IPS-15b (cell line): ENCODE data around the gene KIF12.
A peak's percentile ranks its signal among the peaks of the same experiment; 100 is the strongest.

ENCODE experiments used
- H3K27me3 ChIP-seq: one replicate; pipeline ENCODE4 v1.6.1; 2013; ENCODE audit warnings: low read length; ENCODE audit not compliant: control insufficient read depth, insufficient read depth
- H3K36me3 ChIP-seq: one replicate; pipeline ENCODE4 v1.6.1; 2013; ENCODE audit warnings: low read length; ENCODE audit not compliant: control insufficient read depth, insufficient read depth
- H3K4me1 ChIP-seq: one replicate; pipeline ENCODE4 v1.6.1; 2013; ENCODE audit warnings: mild to moderate bottlenecking, low read length; ENCODE audit not compliant: control insufficient read depth, insufficient read depth
- H3K4me3 ChIP-seq: one replicate; pipeline ENCODE4 v1.5.1; 2013; ENCODE audit warnings: low read depth, low read length
- H3K9ac ChIP-seq: one replicate; pipeline ENCODE4 v1.6.1; 2013; ENCODE audit warnings: low read depth, mild to moderate bottlenecking, low read length
- H3K9me3 ChIP-seq: one replicate; pipeline ENCODE4 v1.6.1; 2013; ENCODE audit warnings: mild to moderate bottlenecking, low read length; ENCODE audit not compliant: control insufficient read depth, insufficient read depth

KIF12 gene

DNA sequence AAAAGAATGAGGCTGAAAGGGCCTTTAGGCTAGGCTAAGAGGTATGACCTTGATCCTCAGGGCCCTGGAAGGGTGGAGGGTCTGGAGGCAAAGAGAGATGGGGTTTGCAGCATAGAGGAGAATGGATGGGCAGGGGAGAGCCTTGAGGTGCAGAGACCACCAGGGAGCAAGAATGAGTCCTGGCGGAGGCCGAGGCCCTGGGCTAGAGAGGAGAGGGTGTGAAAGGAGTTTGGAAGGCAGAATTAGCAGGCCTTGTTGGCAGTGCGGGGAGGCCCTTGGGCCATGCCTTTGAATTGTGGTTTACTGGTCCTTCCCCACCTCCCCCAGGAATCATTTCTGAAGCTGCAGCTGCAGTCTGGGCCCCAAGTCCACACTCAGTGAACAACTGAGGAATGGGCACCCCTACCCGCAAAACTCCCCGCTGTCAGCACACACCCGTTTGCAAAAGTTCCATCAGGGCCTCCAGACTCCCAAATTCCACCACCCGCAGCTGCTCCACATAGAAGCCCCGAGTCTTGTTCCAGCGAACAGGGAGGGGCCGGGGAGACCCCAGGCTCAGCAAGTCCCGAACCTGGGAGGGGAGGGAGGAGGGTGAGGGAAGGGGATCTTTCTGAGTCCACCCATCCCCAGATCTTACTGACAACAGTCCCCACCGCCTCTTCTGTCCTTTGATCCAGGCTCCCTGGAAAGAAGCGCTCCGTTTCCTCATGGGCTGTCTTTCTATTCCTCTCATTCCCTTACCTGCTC is 2.1 kb downstream of the KIF12 start:
- no peaks in the 10 kb centered on the region for H3K4me1 ChIP-seq
- peaks cover 42% of the 10 kb centered on the region for H3K27me3 ChIP-seq
- H3K4me3 ChIP-seq, result peak overlapping the region; percentile 54
- no peaks in the 10 kb centered on the region for H3K9me3 ChIP-seq
- peaks cover 3% of the 10 kb centered on the region for H3K36me3 ChIP-seq
- no peak overlapping the region for H3K9ac ChIP-seq

DNA sequence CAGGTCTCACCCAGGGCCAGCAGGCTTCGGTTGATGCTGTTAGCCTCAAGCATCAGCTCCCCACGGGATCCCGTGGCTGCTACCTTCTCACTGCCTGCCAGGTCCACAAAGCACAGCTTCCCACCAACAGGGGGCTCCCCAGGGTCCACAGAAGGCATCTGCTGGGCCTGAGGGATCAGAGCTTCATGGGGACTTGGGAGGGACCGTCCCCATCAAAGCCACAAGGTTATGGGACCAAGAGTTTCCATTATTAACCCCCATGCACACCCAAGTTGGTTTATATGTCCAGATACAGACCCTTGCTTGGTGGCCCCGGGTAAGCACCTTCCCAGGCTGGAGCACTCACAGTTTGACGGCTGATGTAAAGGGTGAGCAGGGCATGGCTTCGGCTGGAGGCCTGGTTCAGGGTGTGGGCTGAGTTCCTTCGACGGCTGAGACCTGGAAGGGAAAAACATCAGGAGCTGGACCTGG is 3.0 kb downstream of the KIF12 start:
- Histone ChIP-seq H3K36me3 (peaks cover 3% of the 10 kb centered on the region), H3K4me3 (no peak overlapping the region), H3K4me1 (no peaks in the 10 kb centered on the region), H3K9me3 (no peaks in the 10 kb centered on the region), H3K27me3 (peaks cover 38% of the 10 kb centered on the region), H3K9ac (no peak overlapping the region)

DNA sequence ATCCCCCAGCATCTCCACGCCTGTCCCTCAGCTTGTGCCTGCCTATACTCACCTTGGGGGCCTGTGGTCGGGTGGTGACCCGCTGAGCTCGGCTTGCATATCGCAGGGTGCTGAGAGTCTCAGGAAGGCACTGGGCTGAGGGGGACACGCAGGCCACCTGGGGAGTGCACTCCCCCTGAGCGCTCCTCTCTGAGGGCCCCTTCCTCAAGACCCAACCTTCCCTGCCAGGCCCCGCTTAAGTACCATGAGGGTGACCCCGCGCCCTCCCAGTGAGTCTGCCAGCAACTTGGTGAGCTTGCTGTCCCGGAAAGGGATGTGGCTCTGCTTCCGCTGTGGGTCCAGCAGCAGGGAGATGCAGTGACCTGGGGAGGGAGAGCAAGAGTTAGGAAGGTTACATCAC is 4.1 kb downstream of the KIF12 start:
- no peaks in the 10 kb centered on the region for H3K9me3 ChIP-seq
- H3K4me1 ChIP-seq, result no peaks in the 10 kb centered on the region
- H3K9ac ChIP-seq, result no peak overlapping the region
- no peak overlapping the region for H3K4me3 ChIP-seq
- peaks cover 3% of the 10 kb centered on the region for H3K36me3 ChIP-seq
- H3K27me3 ChIP-seq, result peaks cover 28% of the 10 kb centered on the region

DNA sequence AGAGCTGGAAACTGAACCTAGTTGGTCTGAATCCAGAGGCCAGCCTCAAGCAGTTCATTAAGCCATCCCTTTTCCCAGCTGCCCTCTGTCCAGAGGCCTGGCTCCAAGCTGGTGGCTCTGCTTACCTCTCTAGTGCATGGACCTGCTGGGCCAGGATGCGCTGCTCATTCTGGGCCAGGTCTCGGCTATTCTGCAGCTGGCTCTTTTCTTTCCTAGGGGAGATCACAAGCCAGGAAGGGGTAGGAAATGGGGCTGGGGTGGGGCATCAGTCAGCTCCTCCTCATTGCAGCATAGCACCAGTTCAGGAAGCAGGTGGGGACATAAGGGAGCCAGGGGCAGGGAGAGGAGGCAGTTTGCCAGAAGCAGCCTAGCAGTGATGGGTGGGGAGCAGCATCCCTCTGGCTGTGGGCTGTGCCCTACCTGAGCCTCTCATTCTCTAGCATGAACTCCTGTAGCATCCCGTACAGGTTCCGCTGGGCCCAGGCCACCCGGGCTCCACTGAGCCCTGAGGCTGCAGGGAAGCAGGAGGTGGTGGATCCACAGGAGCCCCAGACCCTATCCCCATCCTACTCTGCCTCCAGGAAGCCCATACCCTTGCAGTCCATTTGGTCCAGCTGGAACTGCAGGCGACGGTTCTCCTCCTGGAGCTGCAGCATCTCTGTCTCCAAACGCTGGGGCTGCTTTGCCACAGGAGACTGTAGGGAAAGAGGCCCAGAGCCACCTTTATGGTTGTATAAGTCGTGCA is 5.2 kb downstream of the KIF12 start:
- no peak overlapping the region for H3K9ac ChIP-seq
- peaks cover 3% of the 10 kb centered on the region for H3K36me3 ChIP-seq
- no peak overlapping the region for H3K4me3 ChIP-seq
- H3K9me3 ChIP-seq, result no peaks in the 10 kb centered on the region
- H3K27me3 ChIP-seq, result peaks cover 18% of the 10 kb centered on the region
- H3K4me1 ChIP-seq, result no peaks in the 10 kb centered on the region

DNA sequence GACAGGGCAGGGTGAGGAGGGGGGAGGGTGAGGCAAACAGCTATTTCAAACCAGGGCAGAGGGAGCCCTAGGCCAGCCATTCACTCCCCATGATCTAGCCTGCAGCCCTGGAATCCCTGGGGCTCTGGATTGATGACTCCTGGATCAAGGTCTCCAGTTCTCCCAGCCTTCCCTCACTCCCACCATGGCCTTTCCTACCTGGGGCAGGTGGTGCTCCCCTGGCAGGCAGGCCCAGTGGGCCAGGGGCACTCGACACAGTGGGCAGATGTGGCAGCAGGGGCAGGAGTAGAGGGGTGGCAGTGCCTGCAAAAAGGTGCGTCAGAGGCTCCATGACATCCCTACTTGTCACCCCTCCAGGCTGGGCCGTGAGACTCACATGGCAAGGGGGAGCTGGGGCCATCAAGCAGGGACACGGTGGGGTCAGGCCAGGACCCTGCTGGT is 6.0 kb downstream of the KIF12 start:
- Histone ChIP-seq H3K4me1 (no peaks in the 10 kb centered on the region), H3K36me3 (peaks cover 3% of the 10 kb centered on the region), H3K9me3 (no peaks in the 10 kb centered on the region), H3K4me3 (no peak overlapping the region), H3K9ac (no peak overlapping the region), H3K27me3 (peaks cover 16% of the 10 kb centered on the region)

DNA sequence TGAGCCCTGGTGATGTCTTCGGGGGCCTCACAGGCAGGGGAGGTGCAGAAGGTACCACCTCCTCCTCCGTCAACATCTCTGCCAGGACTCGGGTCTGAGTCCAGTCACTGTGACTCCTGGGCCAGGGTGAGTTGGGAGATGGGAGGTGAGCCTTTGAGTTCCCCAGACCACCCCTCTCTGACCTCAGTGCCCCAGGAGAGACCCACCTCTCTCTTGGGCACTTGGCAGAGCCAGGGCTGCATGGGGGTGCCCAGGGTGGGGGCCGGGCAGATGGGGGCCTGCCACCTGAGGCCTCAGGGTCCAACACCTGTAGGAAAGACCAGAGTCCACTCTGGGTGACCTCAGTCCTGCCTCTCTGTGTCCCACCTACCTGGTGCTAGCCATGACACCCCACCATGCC is 6.8 kb downstream of the KIF12 start:
- Histone ChIP-seq H3K27me3 (peaks cover 11% of the 10 kb centered on the region), H3K9me3 (no peaks in the 10 kb centered on the region), H3K4me3 (no peak overlapping the region), H3K4me1 (no peaks in the 10 kb centered on the region), H3K9ac (no peak overlapping the region), H3K36me3 (peaks cover 3% of the 10 kb centered on the region)

DNA sequence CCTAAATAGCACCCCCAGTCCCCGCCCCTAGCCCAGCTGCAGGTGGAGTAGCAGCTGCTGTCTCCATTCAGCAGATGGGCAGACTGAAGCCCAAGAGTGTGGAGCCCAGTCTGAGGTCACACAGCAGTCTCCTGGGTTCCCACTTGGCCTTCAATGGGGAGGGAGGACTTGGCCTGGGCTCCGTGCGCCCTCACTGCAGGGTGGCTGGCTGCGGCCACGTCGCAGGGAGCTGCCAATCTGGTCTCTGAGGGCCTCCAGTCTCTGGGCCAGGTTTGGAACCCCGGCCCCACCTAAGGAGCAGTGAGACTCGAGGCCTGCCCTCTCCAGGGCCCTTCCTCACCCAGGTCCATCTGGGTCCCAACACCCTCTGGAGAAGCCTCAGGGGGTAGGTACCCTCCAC is 7.4 kb downstream of the KIF12 start:
- Histone ChIP-seq H3K9me3 (no peaks in the 10 kb centered on the region), H3K4me3 (no peak overlapping the region), H3K27me3 (peaks cover 5% of the 10 kb centered on the region), H3K4me1 (no peaks in the 10 kb centered on the region), H3K36me3 (peaks cover 3% of the 10 kb centered on the region), H3K9ac (no peak overlapping the region)

DNA sequence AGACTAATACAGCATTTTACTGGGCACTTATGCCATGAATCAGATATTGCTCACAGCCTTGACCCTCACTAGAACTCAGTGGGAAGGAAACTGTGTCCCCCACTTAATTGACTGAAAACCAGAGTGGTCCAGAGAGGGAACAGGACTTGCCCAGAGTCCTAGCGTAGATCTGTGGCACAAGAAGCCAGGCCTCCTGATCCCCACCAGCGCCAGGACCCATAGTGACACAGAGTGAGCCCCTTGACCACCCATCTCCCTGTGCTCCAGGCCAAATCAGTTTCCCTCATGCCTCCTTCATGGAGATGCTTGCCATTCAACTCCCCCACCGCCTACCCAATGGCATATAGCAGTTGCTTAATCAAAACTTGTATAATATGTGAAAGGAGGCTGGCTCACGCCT is 8.3 kb downstream of the KIF12 start:
- Histone ChIP-seq H3K9ac (no peak overlapping the region), H3K4me1 (no peaks in the 10 kb centered on the region), H3K36me3 (peaks cover 3% of the 10 kb centered on the region), H3K4me3 (no peak overlapping the region), H3K9me3 (no peaks in the 10 kb centered on the region), H3K27me3 (no peaks in the 10 kb centered on the region)

DNA sequence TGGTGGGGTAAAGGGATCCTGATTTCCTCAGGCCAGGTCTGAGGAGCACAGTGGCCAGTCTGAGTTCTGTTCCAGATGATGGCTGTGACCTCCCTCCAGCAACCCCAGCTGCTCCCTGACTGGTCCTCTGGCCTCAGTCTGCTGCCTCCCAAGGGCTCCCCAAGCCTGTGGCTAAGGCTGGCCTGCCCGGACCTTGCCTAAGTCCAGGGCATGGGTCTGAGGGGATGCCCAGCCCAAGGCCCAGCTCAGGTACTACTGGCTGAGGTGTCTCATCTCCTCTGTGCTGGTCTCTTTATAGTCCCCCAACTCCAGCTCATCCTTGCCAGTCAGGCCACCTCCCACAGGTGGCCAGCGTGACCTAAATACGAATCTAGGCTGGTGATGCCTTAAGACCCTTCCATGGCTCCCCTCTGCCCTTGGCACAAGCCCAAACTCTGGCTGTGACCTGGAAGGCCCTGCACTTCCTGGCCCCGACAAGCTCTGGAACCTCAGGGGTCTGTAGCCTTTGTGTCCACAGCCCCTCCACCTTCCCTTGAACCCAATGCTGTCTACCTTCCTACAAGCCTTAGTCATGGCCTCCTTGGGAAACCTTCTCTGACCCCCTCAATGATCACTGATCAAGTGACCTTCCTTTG is 9.8 kb downstream of the KIF12 start:
- no peak overlapping the region for H3K9ac ChIP-seq
- H3K9me3 ChIP-seq, result no peaks in the 10 kb centered on the region
- no peak overlapping the region for H3K4me3 ChIP-seq
- no peaks in the 10 kb centered on the region for H3K27me3 ChIP-seq
- peaks cover 3% of the 10 kb centered on the region for H3K36me3 ChIP-seq
- no peaks in the 10 kb centered on the region for H3K4me1 ChIP-seq

DNA sequence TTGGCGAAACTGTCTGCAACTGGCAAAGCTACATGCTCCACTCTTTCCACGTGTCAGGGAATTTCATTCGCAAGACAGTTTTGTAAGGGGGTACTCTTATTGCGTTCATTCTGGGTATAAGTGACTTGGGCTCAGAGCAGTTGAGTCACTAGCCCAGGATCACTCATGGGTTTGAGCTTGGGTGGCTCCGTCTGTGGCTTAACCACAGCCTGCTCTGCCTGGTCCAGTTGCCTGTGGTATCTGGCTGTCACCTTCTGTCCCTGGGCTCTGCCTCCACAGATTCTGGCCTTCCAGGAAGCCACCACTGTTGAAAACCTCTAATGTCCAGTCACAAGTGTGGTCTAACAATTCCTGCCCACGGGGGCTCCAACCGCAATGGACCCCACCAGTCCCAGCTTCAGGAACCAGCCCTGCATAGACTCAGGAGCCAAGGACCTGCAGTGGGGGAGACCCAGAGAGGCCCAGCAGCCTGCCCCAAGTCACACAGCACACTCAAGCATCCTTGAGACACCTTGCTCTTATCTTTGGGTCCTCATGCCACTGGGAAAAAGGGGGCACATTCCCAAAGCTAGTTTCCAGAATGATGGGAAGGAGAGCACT is 10.4 kb downstream of the KIF12 start:
- Histone ChIP-seq H3K9ac (no peak overlapping the region), H3K27me3 (no peaks in the 10 kb centered on the region), H3K9me3 (no peaks in the 10 kb centered on the region), H3K4me3 (no peak overlapping the region), H3K4me1 (no peaks in the 10 kb centered on the region), H3K36me3 (peaks cover 3% of the 10 kb centered on the region)

DNA sequence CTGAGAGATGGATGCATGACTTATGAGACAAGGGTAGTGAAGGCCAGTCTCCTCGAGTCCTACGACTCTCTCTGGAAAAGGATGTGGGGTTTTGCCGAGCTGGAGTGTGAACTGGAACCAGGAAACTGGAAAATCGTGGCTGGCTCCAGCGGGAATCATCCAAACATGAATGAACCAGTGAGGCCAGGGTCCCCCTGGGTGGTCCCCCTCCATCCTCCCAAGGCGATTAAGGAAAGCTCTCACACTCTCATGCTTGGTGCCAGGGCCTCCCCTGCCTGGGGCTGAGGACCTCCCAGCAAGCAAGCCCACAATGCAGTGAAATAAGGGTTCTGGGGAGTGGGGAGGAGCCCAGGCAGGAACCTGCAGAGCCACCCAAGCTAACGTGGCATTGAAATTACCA is 11.4 kb downstream of the KIF12 start:
- H3K4me3 ChIP-seq, result no peak overlapping the region
- H3K27me3 ChIP-seq, result no peaks in the 10 kb centered on the region
- H3K4me1 ChIP-seq, result no peaks in the 10 kb centered on the region
- H3K9ac ChIP-seq, result no peak overlapping the region
- H3K36me3 ChIP-seq, result no peaks in the 10 kb centered on the region
- no peaks in the 10 kb centered on the region for H3K9me3 ChIP-seq
